ENCODE measurements around the gene OR7D4. TPM values are rescaled to one million over a fixed set of nuclear protein-coding genes. Genes with fewer than 3 reads are reported as not detected.

Gene OR7D4
- total and polyA plus RNA-seq, 5 experiments from 2014 or later, result not detected

GRCh38 chr19:9161427-9161826 is 58.0 kb downstream of the OR7D4 start:
- Mint-ChIP-seq H3K27ac (no peak overlapping the region), H3K9me3 (peaks cover 0 to 65% (median 17%) of the 10 kb centered on the region in 9 donors), H3K36me3 (peaks cover 70 to 97% (median 88%) of the 10 kb centered on the region in 3 donors), H3K27me3 (no peaks in the 10 kb centered on the region), H3K4me3 (no peak overlapping the region), H3K4me1 (peaks cover 0 to 5% (median under 1%) of the 10 kb centered on the region in 4 donors)
- ATAC-seq (no peak), DNase-seq (no peak)
- POLR2A ChIA-PET, result no interaction called here

Other genes starting within 250 kb of the OR7D4 start
- not detected for gene MUC16, start 209.2 kb downstream of the OR7D4 start, total RNA-seq
- not detected for gene MUC16, start 209.2 kb downstream of the OR7D4 start, polyA plus RNA-seq
- gene OR1M1, start 132.5 kb downstream of the OR7D4 start, total RNA-seq, result not detected
- not detected for gene OR1M1, start 132.5 kb downstream of the OR7D4 start, polyA plus RNA-seq
- not detected for gene OR7G2, start 112.1 kb downstream of the OR7D4 start, total RNA-seq
- not detected for gene OR7G2, start 112.1 kb downstream of the OR7D4 start, polyA plus RNA-seq
- gene OR7G1, start 103.8 kb downstream of the OR7D4 start, total RNA-seq, result not detected
- not detected for gene OR7G1, start 103.8 kb downstream of the OR7D4 start, polyA plus RNA-seq
- not detected for gene OR7G3, start 92.6 kb downstream of the OR7D4 start, total RNA-seq
- not detected for gene OR7G3, start 92.6 kb downstream of the OR7D4 start, polyA plus RNA-seq
- 10 to 100 TPM; 56.5 to 67.4 TPM for gene ZNF317, start 79.2 kb downstream of the OR7D4 start, total RNA-seq
- 10 to 100 TPM; 26.0 to 56.4 (median 31.9) TPM for gene ZNF317, start 79.2 kb downstream of the OR7D4 start, polyA plus RNA-seq
- gene OR7D2, start 40.6 kb downstream of the OR7D4 start, total RNA-seq, result under 1 TPM in 1 of 2 experiments, not detected in 1; 0.11 TPM
- gene OR7D2, start 40.6 kb downstream of the OR7D4 start, polyA plus RNA-seq, result not detected
- gene OR7E24, start 31.3 kb upstream of the OR7D4 start, total RNA-seq, result not detected
- gene OR7E24, start 31.3 kb upstream of the OR7D4 start, polyA plus RNA-seq, result not detected
- 10 to 100 TPM; 20.6 to 23.1 TPM for gene ZNF699, start 90.2 kb upstream of the OR7D4 start, total RNA-seq
- 10 to 100 TPM in 1 of 3 donors, 1 to 10 TPM in 2; 6.9 to 30.0 (median 8.8) TPM for gene ZNF699, start 90.2 kb upstream of the OR7D4 start, polyA plus RNA-seq
- 10 to 100 TPM; 65.4 to 66.0 TPM for gene ZNF559, start 104.6 kb upstream of the OR7D4 start, total RNA-seq
- gene ZNF559, start 104.6 kb upstream of the OR7D4 start, polyA plus RNA-seq, result 10 to 100 TPM; 37.2 to 55.4 (median 45.1) TPM
- 1 to 10 TPM; 3.5 to 4.6 TPM for gene ZNF177, start 143.4 kb upstream of the OR7D4 start, total RNA-seq
- under 1 TPM; 0.28 to 0.73 (median 0.49) TPM for gene ZNF177, start 143.4 kb upstream of the OR7D4 start, polyA plus RNA-seq
- 100 to 1,000 TPM; 140 to 147 TPM for gene ZNF266, start 216.0 kb upstream of the OR7D4 start, total RNA-seq
- gene ZNF266, start 216.0 kb upstream of the OR7D4 start, polyA plus RNA-seq, result 10 to 100 TPM; 15.5 to 18.8 (median 17.7) TPM

Measured in naive thymus-derived CD8-positive, alpha-beta T cell (primary cell).